UCSD-AML1 (cell line): ENCODE data around the gene PPEF2.
"Not testable (repeated sequence)": the region's sequence is repeated elsewhere in the genome, so short reads cannot be mapped to it uniquely, and the experiment has no call there.

Experiments used
- DNase-seq: peaks from one replicate; lab custom pipeline; 2025; ENCODE audit not compliant: unreplicated experiment; lab: John Stamatoyannopoulos, UW

PPEF2 gene, protein sequence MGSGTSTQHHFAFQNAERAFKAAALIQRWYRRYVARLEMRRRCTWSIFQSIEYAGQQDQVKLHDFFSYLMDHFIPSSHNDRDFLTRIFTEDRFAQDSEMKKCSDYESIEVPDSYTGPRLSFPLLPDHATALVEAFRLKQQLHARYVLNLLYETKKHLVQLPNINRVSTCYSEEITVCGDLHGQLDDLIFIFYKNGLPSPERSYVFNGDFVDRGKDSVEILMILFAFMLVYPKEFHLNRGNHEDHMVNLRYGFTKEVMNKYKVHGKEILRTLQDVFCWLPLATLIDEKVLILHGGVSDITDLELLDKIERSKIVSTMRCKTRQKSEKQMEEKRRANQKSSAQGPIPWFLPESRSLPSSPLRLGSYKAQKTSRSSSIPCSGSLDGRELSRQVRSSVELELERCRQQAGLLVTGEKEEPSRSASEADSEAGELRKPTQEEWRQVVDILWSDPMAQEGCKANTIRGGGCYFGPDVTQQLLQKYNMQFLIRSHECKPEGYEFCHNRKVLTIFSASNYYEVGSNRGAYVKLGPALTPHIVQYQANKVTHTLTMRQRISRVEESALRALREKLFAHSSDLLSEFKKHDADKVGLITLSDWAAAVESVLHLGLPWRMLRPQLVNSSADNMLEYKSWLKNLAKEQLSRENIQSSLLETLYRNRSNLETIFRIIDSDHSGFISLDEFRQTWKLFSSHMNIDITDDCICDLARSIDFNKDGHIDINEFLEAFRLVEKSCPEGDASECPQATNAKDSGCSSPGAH

DNA sequence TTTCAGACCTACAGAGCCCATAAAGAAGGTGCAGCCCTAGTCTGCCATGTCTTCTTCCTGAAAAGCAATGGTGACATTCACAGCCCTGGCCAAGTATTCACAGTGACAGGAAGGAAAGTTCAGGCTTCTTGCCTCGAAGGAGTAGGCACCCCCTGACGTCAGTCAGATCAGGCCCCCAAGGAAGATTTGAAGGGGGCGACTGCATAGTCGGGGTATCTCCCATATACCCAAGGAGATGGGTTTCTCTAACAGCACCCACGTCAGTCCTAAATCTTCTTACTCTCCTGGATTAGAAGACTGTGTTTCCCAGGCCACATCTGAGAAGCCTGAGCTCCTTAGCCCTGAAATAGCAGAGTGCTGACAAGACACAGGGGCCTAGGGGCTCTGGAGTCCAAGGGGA lies at the start of gene PPEF2:
TSS of gene PPEF2 (minus strand) at position 101 of the 400 bp plus-strand sequence. CDS start 6,127 bp downstream, outside the sequence.
- no peak for DNase-seq

DNA sequence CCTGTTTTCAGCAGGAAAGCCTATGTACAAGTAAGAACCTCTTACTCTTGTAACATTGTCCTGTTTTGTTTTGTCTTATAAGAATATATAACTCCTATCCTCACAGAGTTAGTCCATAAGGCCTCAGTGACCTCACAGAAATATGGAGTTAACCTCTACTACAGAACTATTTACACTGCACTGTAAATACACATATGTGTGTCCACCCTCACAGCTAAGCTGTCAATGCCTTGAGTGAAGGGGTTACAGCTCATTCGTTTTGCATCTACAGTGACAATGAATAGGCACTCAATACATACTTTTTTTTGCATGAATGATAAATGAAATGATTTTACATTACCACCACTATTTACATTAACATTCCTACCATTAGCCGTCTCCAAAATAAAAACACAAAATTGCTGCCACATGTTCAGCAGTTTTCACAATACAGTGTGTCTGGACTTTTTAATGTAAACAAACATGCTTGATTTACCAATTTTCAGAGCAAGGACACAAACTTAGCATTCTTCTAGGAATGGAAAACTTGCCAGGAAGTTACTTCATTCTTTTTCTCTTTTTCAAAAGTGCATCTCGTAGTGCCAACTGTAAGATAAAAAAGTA lies 48.1 kb upstream of the PPEF2 start:
- DNase-seq, result no peak

DNA sequence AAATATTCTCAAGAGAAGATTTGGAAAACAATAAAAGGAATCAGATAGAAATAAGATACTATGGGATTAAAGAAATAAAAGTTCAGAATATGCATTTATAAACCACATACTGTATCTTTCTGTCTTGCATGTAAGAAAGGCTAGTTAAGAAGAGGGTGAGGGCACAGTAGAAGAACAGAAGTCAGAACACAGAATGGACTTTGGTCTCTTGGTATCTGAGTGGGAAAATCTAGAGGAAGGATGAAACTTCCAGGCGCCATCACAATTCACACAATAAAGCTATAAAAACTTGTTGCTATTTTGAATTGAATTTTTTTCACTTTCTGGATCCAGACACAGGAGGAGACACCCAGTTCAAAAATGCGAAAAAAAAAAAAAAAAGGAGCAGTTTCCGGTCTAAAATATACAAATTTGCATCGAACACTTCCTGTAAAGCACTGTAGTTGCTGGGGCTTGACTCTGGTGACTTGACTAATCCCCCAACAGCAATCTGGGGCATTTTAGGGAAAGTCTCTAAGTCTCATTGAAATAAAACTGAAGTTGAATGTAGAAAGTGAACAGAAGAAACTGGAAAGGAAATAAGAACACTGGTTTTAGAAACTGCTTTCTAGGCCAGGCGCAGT lies 46.7 kb upstream of the PPEF2 start:
- no peak for DNase-seq

DNA sequence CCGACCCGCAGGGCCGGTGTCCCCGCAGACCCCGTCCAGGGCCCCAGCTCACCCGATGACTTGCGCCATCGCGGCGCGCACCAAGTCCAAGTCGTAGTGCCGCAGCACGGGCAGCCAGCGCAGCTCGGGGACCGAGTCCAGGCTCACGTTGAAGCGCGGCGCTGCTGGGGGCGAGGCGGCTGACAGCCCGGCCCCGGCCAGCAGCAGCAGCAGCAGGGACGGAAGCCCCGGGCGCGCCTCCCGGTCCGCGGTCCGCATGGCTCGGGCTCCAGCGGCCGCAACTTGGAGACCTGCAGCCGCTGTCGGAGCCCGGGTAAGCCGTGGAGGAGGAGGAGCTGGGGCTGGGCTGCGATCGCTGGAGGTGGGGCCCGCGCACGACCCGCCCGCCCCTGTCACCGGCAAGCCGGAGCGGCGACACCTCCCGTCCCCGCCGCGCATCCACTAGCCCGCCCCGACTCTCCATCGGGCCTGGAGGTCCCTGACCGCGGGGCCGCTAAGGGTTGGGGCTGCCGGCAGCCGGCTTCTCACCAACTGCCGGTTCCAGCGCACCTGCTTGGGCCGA lies 38.5 kb upstream of the PPEF2 start, which contains the start of gene NAAA:
TSS of gene NAAA (minus strand) at position 322 of the 562 bp plus-strand sequence. CDS start at position 258, 64 bp downstream.
- DNase-seq, result peak; percentile 78

DNA sequence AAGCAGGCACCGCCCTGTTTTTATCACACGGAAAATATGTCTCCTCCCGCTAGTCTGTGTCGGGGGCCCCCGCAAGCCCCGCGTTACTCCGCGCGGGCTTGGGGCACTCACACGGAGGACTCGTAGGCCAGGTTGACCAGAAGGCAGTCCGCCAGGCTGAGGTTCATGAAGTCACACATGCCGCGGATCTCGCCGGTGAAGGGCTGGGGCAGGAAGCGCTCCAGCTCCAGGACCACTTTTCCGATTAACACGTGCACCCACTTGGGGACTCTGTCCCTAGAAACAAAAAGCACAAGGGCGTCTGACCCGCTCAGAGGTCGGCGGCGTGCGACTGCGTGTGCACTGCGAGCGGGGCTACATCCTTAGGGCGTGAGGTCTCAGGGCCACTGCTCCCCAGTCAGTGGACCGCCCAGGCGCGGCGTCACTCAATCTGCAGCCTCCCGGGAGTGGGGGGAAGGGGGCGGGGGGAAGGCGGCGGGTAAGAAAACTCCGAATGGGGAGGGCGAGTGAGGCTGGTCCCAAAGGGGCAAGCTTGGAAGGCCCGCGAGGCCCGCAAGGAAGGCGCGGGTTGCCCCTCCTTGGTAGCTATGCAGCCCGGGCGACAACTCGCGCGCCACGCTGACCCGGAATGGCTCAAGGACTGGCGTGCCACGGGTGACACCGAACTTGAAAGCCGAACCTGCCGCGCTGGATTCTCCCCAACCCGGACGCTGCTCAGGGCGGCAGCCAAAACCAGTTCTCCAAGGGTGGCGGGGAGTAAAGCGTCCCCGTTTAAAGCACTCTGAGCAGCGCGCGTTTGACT lies 37.8 kb upstream of the PPEF2 start:
- peak; percentile 67 for DNase-seq

DNA sequence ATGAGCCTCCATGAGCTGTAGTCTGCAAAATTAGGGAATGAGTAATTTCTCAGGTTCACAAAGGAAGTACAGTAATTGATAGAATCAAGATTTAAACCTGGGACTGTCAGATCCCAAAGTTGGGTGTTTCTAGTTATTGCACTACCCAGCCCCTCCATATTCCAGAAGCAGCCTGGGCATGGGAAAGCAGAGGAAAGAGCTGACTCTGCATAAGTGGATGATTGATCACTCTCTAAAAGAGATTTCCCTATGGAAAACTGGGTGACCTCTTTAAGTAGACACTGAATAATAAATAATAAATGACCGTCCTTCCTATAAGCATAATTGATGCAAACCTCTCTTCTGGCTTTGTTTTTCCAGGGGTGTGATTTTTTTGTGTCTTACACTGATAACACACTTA lies 33.4 kb upstream of the PPEF2 start:
- no peak for DNase-seq

DNA sequence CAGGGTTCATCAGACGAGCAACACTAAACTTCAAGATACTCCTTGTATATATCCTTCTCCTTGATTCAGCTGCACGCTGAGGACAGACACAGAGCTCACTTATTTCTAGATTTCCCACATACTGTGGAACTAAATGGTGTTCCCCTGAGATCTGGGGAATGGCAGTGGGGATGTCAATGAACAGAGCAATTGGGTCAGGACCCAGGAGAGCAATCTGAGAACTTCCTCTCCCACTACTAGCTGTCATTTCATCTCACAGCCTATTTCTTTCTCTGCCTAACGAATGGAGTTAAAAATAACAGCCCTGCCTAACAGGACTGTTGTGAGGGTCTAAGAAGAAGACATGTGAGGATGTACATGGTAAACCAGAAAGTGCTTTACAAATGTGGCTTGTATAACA lies 27.9 kb upstream of the PPEF2 start:
- DNase-seq, result no peak

DNA sequence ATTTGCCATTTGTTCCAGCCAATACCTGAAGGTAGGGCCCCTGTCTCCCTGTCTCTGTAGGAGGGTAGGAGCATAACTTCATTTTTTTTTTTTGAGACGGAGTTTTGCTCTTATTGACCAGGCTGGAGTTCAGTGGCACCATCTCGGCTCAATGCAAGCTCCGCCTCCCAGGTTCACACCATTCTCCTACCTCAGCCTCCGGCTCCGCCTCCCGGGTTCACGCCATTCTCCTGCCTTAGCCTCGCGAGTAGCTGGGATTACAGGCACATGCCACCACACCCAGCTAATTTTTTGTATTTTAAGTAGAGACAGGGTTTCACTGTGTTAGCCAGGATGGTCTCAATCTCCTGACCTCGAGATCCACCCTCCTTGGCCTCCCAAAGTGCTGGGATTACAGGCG lies 22.7 kb upstream of the PPEF2 start:
- not testable (repeated sequence) for DNase-seq

DNA sequence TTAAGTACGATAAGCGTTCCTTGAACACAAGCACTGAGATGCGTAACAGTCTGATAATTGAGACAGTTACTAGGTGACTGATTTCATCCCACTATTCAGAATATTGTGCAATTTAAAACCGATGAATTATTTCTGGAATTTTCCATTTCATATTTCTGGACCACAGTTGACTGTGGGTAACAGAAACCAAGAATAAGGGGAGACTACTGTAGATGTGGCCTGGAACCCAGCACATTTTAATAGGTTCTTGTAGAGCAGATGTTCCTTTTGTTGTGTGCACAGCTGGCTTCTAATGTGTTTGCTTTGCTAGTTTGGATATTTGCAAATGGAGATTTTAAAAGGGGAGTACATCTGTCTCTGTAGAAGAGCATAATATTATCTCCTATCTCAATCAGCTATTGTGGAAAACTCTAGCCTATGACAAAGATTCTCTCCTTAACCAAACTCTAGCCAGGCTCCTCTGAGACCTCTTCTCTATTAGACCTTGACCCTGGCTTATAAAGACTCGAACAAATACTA lies 22.1 kb upstream of the PPEF2 start:
- no peak for DNase-seq

DNA sequence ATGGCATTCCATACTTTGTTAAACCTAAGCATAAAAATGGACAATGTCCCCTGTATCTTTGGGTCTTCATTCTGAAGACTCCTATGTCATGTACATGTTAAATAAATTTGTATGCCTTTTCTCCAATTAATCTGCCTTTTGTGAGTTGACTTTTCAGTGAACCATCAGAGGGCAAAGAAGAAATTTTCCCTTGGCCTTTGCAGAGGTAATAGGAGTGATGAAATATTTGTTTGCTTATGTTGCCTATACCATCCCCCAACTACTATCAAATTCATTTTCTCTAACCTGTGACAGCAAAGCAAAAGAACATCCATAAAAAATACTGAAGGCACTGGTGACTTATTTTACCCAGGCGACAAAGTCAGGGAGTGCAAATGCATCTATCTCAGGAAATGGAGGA lies 20.3 kb upstream of the PPEF2 start:
- DNase-seq, result no peak

DNA sequence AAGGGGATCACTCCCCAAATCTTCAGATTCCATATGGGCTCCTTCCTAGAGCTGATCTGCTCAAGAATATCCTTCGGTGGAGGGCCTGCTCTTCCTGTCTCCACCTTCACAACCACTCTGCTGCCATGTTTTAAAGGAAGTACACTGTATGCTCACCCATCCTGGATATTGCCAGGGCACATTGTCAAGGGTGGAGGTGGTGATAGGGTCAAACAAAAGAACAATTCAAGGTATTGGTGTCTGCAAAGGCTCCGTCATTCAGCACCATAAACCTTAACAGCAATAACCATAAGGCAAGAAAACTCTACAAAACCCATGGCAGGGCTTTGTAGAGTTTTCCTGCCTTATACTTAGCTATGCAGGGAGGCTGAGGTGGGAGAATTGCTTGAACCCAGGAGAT lies 19.7 kb upstream of the PPEF2 start:
- DNase-seq, result no peak

DNA sequence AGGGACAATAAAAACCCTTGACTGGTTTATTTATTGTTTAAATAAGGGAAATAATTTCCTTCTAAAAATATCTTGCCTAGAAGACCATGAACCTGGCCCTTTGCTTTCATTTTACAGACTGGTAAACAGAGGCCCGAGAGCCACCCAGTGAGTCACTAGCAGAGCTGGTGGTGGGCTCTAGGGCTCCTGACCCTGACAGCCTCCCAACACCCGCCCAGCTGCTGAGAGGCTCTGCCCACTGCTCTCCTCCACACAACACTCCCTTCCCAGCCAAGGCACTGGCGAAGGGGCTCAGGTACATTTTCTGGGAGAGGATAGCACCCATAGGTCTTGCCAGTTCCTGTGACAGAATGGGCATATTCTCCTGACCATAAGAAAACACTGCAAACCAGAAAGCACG lies 18.1 kb upstream of the PPEF2 start:
- no peak for DNase-seq

DNA sequence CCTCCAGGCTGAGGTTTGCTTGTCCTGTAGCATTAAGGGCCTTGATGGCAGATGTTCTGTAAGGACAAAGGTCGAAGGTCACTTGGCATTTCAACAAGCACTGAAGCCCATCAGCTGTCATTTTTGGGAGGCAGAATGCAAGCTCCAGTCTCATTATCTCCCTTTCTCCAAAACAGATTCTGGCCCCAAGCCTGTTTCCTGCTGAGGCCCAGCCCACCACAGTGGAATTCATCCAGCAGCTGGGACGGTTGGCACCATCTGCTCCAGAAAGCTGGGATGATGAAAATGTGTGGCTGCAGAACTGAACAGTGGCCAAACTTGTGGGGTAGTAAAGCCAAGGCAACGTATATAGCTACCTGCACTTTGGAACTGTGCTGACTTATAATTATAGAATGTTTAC lies 17.7 kb upstream of the PPEF2 start:
- no peak for DNase-seq

DNA sequence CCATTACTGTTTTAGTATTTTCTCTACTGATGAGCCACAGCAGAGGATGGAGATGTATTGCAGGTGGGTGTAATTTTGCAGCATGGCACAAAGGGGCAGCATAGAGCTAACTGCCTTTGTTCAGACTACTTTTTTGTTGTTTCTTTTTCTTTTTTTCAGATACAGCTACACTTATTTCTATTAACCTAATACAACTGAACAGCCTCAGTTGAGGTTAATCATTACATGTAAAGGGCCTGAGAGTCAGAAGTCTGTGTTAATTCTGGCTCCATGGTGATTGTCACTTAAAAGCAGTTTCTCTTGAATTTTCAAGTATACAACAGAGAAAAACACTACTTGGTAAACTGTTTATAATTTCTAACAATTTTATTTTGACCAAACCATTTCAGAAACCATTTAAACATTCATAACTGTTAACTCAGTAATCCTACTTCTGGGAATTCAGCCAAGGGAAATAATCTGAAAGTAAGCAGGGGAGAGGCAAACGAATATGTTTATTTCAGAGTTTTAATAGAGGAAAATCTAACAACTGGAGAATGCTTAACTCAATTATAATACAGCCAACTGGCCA lies 13.9 kb upstream of the PPEF2 start:
- no peak for DNase-seq

DNA sequence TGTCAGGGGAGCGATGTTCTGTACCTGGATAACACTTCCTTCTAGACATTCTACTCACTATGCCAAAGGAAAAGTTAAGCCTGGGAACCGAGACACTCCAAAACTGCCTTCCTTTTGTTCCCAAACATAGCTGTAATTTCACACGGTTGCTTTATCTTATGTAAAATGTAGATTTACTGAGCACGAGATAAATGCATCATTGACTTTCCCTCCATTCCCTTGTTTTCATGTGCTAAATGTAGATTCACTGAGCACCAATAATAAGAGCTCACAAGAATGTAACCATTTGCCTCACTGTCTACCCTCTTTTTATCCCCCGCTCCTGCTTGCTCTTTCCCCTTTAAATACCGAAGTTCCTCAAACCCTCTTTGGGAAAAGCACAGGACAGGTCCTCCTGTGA lies 10.7 kb upstream of the PPEF2 start:
- DNase-seq, result no peak

DNA sequence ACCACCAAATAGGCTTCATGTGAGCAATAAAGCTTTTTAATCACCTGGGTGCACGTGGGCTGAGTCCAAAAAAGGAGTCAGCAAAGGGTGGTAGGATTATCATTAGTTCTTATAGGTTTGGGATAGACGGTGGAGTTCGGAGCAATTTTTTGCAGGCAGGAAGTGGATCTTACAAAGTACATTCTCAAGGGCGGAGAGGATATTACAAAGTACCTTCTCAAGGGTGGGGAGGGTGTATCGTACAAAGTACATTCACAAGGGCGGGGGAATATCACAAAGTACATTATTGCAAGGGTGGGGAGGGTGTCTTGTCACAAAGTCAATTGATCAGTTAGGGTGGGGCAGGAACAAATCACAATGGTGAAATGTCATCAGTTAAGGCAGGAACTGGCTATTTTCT lies 8.6 kb upstream of the PPEF2 start:
- DNase-seq, result not testable (repeated sequence)

DNA sequence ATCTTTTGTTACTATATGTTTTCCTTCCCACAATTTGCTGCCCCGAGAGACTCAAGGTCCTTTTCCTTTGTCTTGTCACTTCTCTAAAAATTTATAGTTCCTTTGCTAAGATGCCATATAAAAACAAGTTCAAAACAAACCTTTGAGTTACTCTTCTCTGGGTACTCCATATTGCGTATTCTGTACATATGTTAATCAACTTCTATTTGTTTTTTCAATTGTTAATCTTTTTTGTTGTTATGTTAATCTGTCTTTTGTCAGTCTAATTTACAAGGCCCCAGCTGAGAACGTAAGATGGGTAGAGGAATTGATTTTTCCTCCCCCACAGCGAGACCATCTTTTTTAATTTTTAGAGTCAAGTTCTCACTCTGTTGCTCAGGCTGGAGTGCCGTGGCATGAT lies 7.2 kb upstream of the PPEF2 start:
- DNase-seq, result no peak

DNA sequence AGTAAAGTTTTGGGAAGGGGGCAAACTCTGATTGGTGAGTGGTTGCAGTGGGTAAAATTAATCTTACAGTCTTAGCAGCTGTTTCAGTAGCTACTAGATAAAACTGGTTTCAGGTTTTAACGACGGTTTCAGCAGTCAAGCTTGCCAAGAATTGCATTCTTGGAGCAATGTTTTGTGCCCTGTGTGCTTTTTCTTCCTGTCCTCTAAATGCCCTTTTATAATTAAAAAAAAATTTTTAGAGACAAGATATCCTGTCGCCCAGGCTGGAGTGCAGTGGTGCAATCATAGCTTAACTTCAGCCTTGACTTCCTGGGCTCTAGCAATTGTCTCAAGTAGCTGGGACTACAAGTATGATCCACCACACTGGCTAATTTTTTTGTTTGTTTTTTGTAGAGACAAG lies 6.3 kb upstream of the PPEF2 start:
- DNase-seq, result no peak

DNA sequence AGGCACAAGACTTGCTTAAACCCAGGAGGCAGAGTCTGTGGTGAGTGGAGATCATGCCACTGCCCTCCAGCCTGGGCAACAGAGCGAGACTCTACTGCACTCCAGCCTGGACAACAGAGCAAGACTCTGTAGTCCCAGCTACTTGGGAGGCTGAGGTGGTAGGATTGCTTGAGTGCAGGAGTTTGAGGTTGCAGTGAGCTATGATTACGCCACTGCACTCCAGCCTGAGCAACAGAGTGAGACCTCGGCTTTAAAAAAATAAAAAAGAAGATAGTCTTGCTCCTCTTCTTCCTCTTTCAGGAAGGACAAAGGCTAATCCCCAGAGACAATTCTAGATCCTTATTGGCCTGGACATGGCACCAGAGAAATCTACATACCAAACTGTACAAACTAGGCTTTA lies 5.7 kb upstream of the PPEF2 start:
- no peak for DNase-seq

DNA sequence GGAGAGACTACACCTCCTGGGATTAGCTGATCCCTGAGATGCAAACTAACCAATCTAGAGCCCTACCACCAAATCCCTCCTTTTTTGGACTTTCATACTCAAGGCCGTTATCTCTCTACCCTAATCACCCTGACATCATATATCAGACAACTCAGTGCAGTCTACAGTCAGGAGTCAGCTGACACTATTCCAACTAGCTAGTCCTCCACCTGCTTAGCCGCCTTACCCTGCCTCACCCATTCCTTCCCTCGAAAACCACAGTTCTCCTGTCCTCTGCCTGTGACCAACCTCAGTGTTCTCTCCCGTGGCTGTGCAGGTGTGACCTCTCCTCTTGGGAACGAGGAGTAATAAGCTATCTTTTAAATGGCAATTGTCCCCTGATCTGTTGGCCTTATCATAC lies 1.8 kb upstream of the PPEF2 start:
- no peak for DNase-seq
